ENCODE data around the gene E4F1. TPM values are rescaled to one million over a fixed set of nuclear protein-coding genes. Genes with fewer than 3 reads are reported as not detected.

E4F1 gene
- total and polyA plus RNA-seq, 2 of the 8 experiments (the other 6 are each of a cell fraction or from before 2014, with no cell fraction given) = 22.2 to 27.0 TPM

DNA sequence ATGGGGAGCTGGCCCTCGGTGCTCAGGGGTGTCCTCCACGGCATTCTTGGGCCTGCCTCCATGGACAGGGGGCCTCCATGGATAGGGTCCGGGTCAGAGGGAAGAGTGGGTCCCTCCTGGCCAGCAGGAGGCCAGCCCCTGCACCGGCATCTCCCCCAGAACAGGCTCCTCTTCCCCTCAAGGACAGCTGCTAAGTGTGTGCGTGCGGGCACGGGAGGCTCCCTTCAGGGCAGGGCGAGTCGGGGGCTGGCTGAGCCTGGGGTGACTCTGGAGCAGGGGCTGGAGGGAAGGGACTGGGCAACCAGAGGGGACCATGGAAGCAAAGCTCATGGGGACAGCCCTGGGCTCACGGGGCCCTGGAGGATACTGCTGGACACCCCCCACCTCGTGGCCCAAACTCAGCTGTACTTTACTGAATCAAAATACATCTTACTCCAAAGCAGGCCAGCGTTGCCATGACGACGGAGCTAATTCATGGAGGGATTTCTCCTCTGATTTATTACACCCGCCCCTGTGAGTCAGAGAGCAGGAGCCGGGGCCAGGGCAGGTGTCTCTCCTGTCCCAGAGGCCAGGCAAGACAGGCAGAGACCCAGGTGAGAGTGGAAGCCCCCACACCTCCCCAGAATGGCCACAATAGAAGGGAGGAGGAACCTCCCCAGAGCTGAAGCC, 29.1 kb upstream of the E4F1 start (continued):
- TF ChIP-seq, protein P1, sequence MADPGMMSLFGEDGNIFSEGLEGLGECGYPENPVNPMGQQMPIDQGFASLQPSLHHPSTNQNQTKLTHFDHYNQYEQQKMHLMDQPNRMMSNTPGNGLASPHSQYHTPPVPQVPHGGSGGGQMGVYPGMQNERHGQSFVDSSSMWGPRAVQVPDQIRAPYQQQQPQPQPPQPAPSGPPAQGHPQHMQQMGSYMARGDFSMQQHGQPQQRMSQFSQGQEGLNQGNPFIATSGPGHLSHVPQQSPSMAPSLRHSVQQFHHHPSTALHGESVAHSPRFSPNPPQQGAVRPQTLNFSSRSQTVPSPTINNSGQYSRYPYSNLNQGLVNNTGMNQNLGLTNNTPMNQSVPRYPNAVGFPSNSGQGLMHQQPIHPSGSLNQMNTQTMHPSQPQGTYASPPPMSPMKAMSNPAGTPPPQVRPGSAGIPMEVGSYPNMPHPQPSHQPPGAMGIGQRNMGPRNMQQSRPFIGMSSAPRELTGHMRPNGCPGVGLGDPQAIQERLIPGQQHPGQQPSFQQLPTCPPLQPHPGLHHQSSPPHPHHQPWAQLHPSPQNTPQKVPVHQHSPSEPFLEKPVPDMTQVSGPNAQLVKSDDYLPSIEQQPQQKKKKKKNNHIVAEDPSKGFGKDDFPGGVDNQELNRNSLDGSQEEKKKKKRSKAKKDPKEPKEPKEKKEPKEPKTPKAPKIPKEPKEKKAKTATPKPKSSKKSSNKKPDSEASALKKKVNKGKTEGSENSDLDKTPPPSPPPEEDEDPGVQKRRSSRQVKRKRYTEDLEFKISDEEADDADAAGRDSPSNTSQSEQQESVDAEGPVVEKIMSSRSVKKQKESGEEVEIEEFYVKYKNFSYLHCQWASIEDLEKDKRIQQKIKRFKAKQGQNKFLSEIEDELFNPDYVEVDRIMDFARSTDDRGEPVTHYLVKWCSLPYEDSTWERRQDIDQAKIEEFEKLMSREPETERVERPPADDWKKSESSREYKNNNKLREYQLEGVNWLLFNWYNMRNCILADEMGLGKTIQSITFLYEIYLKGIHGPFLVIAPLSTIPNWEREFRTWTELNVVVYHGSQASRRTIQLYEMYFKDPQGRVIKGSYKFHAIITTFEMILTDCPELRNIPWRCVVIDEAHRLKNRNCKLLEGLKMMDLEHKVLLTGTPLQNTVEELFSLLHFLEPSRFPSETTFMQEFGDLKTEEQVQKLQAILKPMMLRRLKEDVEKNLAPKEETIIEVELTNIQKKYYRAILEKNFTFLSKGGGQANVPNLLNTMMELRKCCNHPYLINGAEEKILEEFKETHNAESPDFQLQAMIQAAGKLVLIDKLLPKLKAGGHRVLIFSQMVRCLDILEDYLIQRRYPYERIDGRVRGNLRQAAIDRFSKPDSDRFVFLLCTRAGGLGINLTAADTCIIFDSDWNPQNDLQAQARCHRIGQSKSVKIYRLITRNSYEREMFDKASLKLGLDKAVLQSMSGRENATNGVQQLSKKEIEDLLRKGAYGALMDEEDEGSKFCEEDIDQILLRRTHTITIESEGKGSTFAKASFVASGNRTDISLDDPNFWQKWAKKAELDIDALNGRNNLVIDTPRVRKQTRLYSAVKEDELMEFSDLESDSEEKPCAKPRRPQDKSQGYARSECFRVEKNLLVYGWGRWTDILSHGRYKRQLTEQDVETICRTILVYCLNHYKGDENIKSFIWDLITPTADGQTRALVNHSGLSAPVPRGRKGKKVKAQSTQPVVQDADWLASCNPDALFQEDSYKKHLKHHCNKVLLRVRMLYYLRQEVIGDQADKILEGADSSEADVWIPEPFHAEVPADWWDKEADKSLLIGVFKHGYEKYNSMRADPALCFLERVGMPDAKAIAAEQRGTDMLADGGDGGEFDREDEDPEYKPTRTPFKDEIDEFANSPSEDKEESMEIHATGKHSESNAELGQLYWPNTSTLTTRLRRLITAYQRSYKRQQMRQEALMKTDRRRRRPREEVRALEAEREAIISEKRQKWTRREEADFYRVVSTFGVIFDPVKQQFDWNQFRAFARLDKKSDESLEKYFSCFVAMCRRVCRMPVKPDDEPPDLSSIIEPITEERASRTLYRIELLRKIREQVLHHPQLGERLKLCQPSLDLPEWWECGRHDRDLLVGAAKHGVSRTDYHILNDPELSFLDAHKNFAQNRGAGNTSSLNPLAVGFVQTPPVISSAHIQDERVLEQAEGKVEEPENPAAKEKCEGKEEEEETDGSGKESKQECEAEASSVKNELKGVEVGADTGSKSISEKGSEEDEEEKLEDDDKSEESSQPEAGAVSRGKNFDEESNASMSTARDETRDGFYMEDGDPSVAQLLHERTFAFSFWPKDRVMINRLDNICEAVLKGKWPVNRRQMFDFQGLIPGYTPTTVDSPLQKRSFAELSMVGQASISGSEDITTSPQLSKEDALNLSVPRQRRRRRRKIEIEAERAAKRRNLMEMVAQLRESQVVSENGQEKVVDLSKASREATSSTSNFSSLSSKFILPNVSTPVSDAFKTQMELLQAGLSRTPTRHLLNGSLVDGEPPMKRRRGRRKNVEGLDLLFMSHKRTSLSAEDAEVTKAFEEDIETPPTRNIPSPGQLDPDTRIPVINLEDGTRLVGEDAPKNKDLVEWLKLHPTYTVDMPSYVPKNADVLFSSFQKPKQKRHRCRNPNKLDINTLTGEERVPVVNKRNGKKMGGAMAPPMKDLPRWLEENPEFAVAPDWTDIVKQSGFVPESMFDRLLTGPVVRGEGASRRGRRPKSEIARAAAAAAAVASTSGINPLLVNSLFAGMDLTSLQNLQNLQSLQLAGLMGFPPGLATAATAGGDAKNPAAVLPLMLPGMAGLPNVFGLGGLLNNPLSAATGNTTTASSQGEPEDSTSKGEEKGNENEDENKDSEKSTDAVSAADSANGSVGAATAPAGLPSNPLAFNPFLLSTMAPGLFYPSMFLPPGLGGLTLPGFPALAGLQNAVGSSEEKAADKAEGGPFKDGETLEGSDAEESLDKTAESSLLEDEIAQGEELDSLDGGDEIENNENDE (IDR thresholded peaks at IDR 0.05; ENCODE audit: insufficient replicate concordance, low read length) = no peak
- TF ChIP-seq TEAD4 (IDR thresholded peaks at IDR 0.05; ENCODE audit: low read depth, low read length) (no peak), RBBP5 (IDR thresholded peaks at IDR 0.05; ENCODE audit: borderline replicate concordance, low read depth, low read length) (no peak), ASH2L (IDR thresholded peaks at IDR 0.05; ENCODE audit: low read length) (no peak)
